WERI-Rb-1 (cell line): ENCODE results near the gene DUSP22.

ENCODE experiments used
- DNase-seq: peaks from one replicate; pipeline ENCODE4 v3.0.0-alpha.2; 2020
- H3K27ac ChIP-seq: fragments of 250-450 bp; sonication (Bioruptor Pico); 2 replicates; pipeline ENCODE4 v1.5.1; 2020; ENCODE audit warnings: mild to moderate bottlenecking, moderate library complexity
- H3K27me3 ChIP-seq: fragments of 250-450 bp; sonication (Bioruptor Pico); 2 replicates; pipeline ENCODE4 v1.5.1; 2021; ENCODE audit warnings: mild to moderate bottlenecking, low read depth, moderate library complexity; ENCODE audit not compliant: insufficient read depth, severe bottlenecking
- H3K36me3 ChIP-seq: fragments of 250-450 bp; sonication (Bioruptor Pico); 2 replicates; pipeline ENCODE4 v1.5.1; 2020; ENCODE audit warnings: mild to moderate bottlenecking, moderate library complexity
- H3K4me3 ChIP-seq: 2 replicates; pipeline ENCODE4 v1.5.1; 2011; ENCODE audit warnings: low read depth, mild to moderate bottlenecking, control low read depth, low read length
- H3K9me3 ChIP-seq: fragments of 250-450 bp; sonication (Bioruptor Pico); 2 replicates; pipeline ENCODE4 v1.5.1; 2021; ENCODE audit warnings: mild to moderate bottlenecking, moderate library complexity; ENCODE audit not compliant: severe bottlenecking
- TF ChIP-seq, protein P1 (sequence below): IDR thresholded peaks from 2 replicates; pipeline ENCODE4 v1.5.1; 2011; ENCODE audit warnings: low read depth, mild to moderate bottlenecking, control low read depth, inconsistent platforms, low read length

DUSP22 gene

DNA sequence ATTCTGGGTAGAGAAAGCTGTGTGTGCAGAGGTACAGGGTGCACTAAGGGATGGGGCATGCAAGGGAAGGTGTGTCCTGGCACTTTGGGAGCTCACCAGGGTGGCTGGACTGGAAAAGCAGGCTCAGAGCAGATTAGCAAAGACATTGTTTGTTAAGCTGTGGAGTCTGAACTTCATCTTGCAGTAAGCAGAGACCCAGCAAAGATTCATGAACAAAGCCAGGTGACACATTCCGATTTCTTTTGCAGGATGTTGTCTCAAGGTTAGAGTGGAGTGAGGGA is 28.8 kb downstream of the DUSP22 start:
- H3K36me3 ChIP-seq, result peaks cover 5% of the 10 kb centered on the region; the same call in 1 of the 2 replicates
- TF ChIP-seq, protein P1, sequence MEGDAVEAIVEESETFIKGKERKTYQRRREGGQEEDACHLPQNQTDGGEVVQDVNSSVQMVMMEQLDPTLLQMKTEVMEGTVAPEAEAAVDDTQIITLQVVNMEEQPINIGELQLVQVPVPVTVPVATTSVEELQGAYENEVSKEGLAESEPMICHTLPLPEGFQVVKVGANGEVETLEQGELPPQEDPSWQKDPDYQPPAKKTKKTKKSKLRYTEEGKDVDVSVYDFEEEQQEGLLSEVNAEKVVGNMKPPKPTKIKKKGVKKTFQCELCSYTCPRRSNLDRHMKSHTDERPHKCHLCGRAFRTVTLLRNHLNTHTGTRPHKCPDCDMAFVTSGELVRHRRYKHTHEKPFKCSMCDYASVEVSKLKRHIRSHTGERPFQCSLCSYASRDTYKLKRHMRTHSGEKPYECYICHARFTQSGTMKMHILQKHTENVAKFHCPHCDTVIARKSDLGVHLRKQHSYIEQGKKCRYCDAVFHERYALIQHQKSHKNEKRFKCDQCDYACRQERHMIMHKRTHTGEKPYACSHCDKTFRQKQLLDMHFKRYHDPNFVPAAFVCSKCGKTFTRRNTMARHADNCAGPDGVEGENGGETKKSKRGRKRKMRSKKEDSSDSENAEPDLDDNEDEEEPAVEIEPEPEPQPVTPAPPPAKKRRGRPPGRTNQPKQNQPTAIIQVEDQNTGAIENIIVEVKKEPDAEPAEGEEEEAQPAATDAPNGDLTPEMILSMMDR, result no peak
- no peaks in the 10 kb centered on the region for H3K9me3 ChIP-seq
- no peak overlapping the region for H3K4me3 ChIP-seq
- no peak overlapping the region for H3K27ac ChIP-seq
- DNase-seq, result no peak
- H3K27me3 ChIP-seq, result peaks cover 54% of the 10 kb centered on the region

DNA sequence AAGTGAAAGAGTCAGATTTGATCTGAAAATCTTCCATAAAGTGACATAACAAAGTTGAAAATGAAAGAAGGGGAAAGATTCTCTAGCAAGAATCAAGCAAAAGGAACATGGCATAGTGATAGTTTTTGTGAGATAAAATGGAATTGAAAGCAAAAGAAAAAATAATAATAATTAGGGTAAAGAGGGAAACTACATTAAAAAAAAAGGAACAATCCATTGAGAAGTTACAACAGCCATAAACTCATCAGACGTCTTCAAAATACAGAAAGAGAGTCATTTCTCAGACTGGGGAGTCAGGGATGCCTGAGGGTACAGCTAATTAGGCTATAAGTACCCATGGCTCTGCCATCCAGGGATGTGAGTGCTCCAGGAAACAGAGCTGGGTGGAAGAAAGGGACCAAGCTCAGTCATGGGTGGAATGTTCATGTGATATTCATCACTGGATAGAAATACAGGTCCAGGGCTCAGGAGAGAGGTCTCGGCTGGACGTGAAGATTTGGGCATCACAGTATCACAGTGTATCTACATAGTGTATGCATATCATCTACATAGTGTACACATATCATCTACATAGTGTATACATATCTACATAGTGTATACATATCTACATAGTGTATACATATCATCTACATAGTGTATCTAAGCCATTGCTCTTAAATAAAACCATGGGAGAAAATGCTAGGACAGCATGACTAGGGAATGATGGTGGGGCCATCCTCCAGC is 29.4 kb downstream of the DUSP22 start:
- no peaks in the 10 kb centered on the region for H3K9me3 ChIP-seq
- peaks cover 7% of the 10 kb centered on the region for H3K36me3 ChIP-seq
- H3K27ac ChIP-seq, result no peak overlapping the region
- TF ChIP-seq, protein P1, result no peak
- no peak overlapping the region for H3K4me3 ChIP-seq
- DNase-seq, result no peak
- peaks cover 48% of the 10 kb centered on the region for H3K27me3 ChIP-seq

DNA sequence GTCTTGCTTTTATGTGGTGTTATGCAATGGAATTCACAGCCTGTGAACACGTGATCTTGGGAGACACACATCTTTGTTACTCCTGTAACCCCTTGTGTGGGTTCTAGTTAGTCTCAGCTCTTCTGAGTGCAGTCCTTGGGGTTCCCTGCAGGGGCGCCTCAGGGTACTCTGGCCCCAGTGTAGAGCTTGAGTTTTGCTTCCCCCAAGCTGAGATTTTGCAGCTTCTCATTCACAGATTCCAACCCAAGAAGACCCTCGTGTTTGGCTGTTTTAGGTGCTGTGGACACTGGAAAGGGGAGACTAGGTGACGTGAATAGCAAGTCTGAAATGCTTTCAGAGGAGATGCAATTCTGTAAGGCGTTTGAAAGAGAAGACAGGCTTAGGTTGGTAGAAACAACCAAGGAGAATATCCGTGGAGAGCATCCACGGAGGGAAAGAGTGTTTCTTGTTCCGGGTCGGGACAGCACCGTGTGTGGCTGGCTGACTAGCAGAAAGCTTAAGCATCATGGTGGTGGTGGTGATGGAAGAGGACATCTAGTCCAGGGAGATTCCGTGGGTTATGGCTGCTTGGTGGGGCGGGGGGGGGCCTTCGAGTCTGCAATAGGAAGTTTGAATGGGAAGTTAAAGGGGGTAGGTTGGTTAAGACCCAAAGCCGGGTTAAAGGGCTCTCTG is 30.1 kb downstream of the DUSP22 start:
- peaks cover 51% of the 10 kb centered on the region for H3K27me3 ChIP-seq
- no peaks in the 10 kb centered on the region for H3K9me3 ChIP-seq
- no peak overlapping the region for H3K27ac ChIP-seq
- TF ChIP-seq, protein P1, result peak; percentile 27
- no peak for DNase-seq
- no peak overlapping the region for H3K4me3 ChIP-seq
- peaks cover 10% of the 10 kb centered on the region for H3K36me3 ChIP-seq

DNA sequence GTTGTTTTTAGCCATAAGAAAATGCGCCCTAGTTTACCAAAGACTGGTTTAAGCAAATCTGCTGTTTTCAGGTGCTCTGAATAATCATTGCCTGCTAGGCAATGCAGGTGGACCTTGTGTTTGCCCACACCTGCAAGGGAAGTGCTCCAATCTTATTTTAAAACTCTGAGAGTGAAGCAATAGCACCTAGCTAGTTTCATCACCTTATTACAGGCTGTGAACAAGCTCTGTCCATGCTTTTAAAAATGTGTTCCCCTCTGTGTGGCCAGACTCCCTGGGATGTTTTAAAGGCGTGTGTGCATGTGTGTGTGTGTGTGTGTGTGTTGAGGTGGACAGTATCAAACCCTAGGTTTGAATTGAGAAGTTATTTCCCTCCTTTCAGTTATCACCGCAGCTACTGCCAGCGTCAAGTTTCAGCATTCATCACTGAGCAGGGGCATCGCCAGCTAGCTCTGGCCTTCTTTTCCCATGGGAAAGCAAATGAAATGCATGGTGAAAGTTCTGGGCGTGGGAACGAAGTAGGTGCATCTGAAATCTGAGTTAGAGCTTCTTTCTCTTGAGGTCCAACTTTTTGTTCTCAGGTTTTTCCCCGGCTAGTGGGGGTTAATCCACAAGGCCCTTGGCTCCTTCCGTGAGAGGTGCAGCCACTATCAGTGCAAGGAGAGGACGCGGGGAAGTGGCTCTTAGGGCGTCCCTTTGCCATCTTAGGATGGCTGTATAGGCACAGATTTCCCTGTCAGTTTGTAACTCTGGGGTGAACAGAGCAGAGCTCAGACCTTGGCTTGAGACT is 30.8 kb downstream of the DUSP22 start:
- H3K4me3 ChIP-seq, result no peak overlapping the region
- TF ChIP-seq, protein P1, result no peak
- H3K27me3 ChIP-seq, result peaks cover 51% of the 10 kb centered on the region
- no peak for DNase-seq
- no peak overlapping the region for H3K27ac ChIP-seq
- H3K36me3 ChIP-seq, result peaks cover 10% of the 10 kb centered on the region
- no peaks in the 10 kb centered on the region for H3K9me3 ChIP-seq

DNA sequence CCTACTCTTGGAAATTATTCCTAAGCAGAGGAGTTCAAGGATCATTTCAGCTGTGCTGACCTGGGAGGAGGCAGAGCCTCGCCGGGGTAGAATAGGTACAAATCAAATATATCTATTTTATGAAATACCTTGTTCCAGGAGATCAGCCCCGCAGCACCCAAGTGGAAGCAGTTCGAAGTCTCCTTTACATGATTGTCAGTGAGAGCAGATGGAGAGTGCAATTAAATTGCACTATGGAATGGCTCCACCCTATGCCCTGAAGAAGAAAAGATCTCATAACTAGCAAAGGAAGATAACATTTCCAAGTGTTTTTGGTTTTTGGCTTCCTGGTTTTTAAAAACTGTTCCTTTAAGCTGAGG is 31.4 kb downstream of the DUSP22 start:
- H3K9me3 ChIP-seq, result no peaks in the 10 kb centered on the region
- peaks cover 10% of the 10 kb centered on the region for H3K36me3 ChIP-seq
- DNase-seq, result no peak
- TF ChIP-seq, protein P1, result no peak
- no peak overlapping the region for H3K4me3 ChIP-seq
- H3K27ac ChIP-seq, result no peak overlapping the region
- H3K27me3 ChIP-seq, result peaks cover 49% of the 10 kb centered on the region
